Frontal cortex (tissue), 4 donors: ENCODE measurements around the gene HDAC9. TPM values are rescaled to one million over a fixed set of nuclear protein-coding genes. Genes with fewer than 3 reads are reported as not detected.

ENCODE experiments used
- DNase-seq, 2 donors: peaks; one replicate each; pipeline ENCODE4 v3.0.0; 2012; ENCODE audit warnings: low spot score in 2 of 2
- FAIRE-seq: peaks from 2 replicates; lab custom pipeline; 2012; peaks lifted over from hg19 to GRCh38; lab: Jason Lieb, UNC
- total RNA-seq: library from RNA; depleted of rRNA; stranded (reverse); fragments of >200 nt; gene quantifications from one replicate; pipeline ENCODE4 v1.2.3, GENCODE V29; 2014
- donor health status: control.
- donor health status: control.
- donor health status: control.

The HDAC9 gene
- total RNA-seq, 1 donor from 2014 or later: 117 TPM

- DNase-seq: no peak
- FAIRE-seq: no peak
These were observed 363.8 kb downstream of the HDAC9 start for GRCh38 chr7:18859318-18859717.

- DNase-seq: no peak
These were observed 364.7 kb downstream of the HDAC9 start for GRCh38 chr7:18860221-18860620.

GRCh38 chr7:18861514-18862118, 366.1 kb downstream of the HDAC9 start:
- FAIRE-seq (no peak), DNase-seq (no peak)

More at GRCh38 chr7:18860221-18860620, 364.7 kb downstream of the HDAC9 start:
- FAIRE-seq: no peak

GRCh38 chr7:18864967-18865366, 369.4 kb downstream of the HDAC9 start:
- no peak for FAIRE-seq
- no peak for DNase-seq

- DNase-seq (no peak), FAIRE-seq (no peak)
These were observed 370.9 kb downstream of the HDAC9 start for GRCh38 chr7:18866359-18867036.

GRCh38 chr7:18872344-18872743, 376.8 kb downstream of the HDAC9 start:
- DNase-seq (no peak), FAIRE-seq (no peak)

GRCh38 chr7:18873734-18874336, 378.3 kb downstream of the HDAC9 start:
- FAIRE-seq (no peak), DNase-seq (no peak)

GRCh38 chr7:18874880-18875279, 379.3 kb downstream of the HDAC9 start:
- DNase-seq (no peak), FAIRE-seq (no peak)

GRCh38 chr7:18877874-18878273, 382.3 kb downstream of the HDAC9 start:
- DNase-seq (no peak), FAIRE-seq (no peak)

- no peak for DNase-seq
These were observed 391.3 kb downstream of the HDAC9 start for GRCh38 chr7:18886832-18887231.

GRCh38 chr7:18889436-18889835, 393.9 kb downstream of the HDAC9 start:
- no peak for FAIRE-seq

More at GRCh38 chr7:18886832-18887231, 391.3 kb downstream of the HDAC9 start:
- no peak for FAIRE-seq

GRCh38 chr7:18890134-18890533, 394.6 kb downstream of the HDAC9 start:
- DNase-seq (no peak), FAIRE-seq (no peak)

More at GRCh38 chr7:18889436-18889835, 393.9 kb downstream of the HDAC9 start:
- no peak for DNase-seq

- no peak for DNase-seq
- FAIRE-seq: no peak
These were observed 395.5 kb downstream of the HDAC9 start for GRCh38 chr7:18890885-18891621.

- FAIRE-seq: no peak
- DNase-seq: no peak
These were observed 397.6 kb downstream of the HDAC9 start for GRCh38 chr7:18893156-18893555.

- FAIRE-seq: no peak
- no peak for DNase-seq
These were observed 398.6 kb downstream of the HDAC9 start for GRCh38 chr7:18894155-18894554.

- DNase-seq: no peak
- no peak for FAIRE-seq
These were observed 399.9 kb downstream of the HDAC9 start for GRCh38 chr7:18895456-18895855.

GRCh38 chr7:18896343-18896975, 400.9 kb downstream of the HDAC9 start:
- FAIRE-seq: no peak
- no peak for DNase-seq

GRCh38 chr7:18900236-18900635, 404.7 kb downstream of the HDAC9 start:
- FAIRE-seq (no peak), DNase-seq (no peak)

GRCh38 chr7:18900803-18901202, 405.3 kb downstream of the HDAC9 start:
- DNase-seq (no peak), FAIRE-seq (no peak)

- no peak for FAIRE-seq
These were observed 405.8 kb downstream of the HDAC9 start for GRCh38 chr7:18901351-18901750.

More at GRCh38 chr7:18901351-18901750, 405.8 kb downstream of the HDAC9 start:
- no peak for DNase-seq
